Measurements from ENCODE around the gene WHAMM. TPM values are rescaled to one million over a fixed set of nuclear protein-coding genes. Genes with fewer than 3 reads are reported as not detected.

WHAMM gene
- total and polyA plus RNA-seq, 3 donors from 2014 or later, result 5.3 to 11.0 (median 9.8) TPM

DNA sequence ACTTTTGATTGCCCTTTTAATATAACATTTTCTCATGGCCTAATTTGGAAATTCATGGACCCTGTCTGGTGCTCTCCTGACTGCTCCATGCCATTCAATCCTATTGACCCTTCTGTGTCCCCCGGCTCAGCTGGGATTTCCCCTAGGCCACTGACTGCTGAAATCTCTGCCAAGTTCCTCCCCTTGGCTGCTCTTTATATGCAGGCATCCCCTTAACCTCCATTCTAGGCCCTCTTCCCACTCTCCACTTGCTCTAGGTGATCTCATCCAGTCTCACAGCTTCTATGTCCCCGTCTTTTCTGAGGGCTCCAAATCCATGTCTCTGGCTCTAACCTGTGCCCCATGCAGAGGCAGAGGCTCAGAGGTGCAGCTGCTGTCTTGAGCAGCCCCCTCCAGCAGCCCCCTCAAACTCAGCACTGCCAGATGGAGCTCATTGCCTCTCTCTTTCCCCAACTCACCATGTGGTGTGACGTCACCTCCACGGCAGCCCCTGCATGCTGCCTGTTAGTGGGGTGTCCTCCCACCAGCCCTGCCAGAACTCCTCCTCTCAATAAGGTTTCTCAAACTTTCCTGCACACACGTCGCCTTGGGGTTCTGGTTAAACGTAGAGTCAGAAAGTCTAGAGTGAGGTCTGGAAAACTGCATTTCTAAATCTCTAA lies 10.1 kb upstream of the WHAMM start:
- WGBS, 2 donors, result 83 to 89% methylated on average over 7 of the region's 7 CpGs
- TF ChIP-seq, protein P1, sequence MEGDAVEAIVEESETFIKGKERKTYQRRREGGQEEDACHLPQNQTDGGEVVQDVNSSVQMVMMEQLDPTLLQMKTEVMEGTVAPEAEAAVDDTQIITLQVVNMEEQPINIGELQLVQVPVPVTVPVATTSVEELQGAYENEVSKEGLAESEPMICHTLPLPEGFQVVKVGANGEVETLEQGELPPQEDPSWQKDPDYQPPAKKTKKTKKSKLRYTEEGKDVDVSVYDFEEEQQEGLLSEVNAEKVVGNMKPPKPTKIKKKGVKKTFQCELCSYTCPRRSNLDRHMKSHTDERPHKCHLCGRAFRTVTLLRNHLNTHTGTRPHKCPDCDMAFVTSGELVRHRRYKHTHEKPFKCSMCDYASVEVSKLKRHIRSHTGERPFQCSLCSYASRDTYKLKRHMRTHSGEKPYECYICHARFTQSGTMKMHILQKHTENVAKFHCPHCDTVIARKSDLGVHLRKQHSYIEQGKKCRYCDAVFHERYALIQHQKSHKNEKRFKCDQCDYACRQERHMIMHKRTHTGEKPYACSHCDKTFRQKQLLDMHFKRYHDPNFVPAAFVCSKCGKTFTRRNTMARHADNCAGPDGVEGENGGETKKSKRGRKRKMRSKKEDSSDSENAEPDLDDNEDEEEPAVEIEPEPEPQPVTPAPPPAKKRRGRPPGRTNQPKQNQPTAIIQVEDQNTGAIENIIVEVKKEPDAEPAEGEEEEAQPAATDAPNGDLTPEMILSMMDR (IDR thresholded peaks at IDR 0.05), result no peak
- TF ChIP-seq POLR2A (IDR thresholded peaks at IDR 0.05), result no peak
- Histone ChIP-seq H3K27me3 (no peaks in the 10 kb centered on the region), H3K4me3 (no peak overlapping the region), H3K4me1 (no peaks in the 10 kb centered on the region), H3K9me3 (no peaks in the 10 kb centered on the region), H3K27ac (no peak overlapping the region), H3K36me3 (ENCODE audit: low read depth, missing control alignments) (no peaks in the 10 kb centered on the region)
- DNase-seq, result no peak
- intact Hi-C loops (cut with DNase I; ENCODE audit: low total_unique reads), result no loop called here

GRCh38 chr15:82802497-82802896 lies 6.9 kb upstream of the WHAMM start:
- intact Hi-C loops (cut with DNase I; ENCODE audit: low total_unique reads), result no loop called here
- 87 to 100% methylated on average over 1 of the region's 1 CpG for WGBS, 2 donors
- Histone ChIP-seq H3K9me3 (no peaks in the 10 kb centered on the region), H3K36me3 (ENCODE audit: low read depth, missing control alignments) (no peaks in the 10 kb centered on the region), H3K4me3 (no peak overlapping the region), H3K27me3 (no peaks in the 10 kb centered on the region), H3K27ac (no peak overlapping the region), H3K4me1 (no peaks in the 10 kb centered on the region)
- TF ChIP-seq, protein P1 (IDR thresholded peaks at IDR 0.05), result no peak
- TF ChIP-seq POLR2A (IDR thresholded peaks at IDR 0.05), result no peak
- no peak for DNase-seq

DNA sequence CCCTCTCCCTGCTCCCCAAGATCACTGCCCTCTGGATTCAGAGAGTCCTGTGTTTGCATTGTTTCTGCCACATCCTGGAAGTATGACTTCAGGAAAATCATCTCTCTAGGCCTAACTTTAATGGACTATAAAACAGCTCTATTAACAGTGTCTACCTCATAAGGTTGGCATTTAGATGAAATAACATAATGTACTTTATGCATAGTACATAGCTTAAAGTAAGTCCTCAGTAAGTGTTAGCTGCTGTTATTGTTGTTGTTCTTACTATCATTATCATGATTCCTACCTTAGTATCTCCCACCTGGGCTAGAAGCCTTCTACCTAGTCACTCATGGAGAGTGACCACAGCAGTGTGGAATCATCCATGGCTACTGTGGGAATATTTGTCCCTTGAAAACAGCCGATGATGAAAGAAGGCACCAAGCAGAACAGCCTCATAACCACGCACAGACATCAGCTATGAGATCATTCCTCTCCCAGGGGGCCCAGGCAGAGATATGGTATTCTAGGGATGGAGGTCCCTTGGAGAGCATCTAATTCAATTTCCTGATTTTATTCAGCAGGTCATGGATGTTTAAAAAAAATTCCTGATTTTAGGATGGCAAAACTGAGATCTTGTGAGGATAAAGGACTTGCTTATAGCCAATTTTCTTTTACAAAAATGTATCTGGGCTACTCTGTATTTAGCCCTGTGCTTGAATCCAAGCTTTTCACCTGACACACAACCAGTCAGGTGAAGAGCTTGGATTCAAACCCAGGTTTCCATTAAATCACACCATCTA lies 5.4 kb upstream of the WHAMM start:
- Histone ChIP-seq H3K4me3 (no peak overlapping the region), H3K4me1 (no peaks in the 10 kb centered on the region), H3K9me3 (no peaks in the 10 kb centered on the region), H3K27me3 (no peaks in the 10 kb centered on the region), H3K27ac (no peak overlapping the region), H3K36me3 (ENCODE audit: low read depth, missing control alignments) (no peaks in the 10 kb centered on the region)
- TF ChIP-seq POLR2A (IDR thresholded peaks at IDR 0.05), result no peak
- TF ChIP-seq, protein P1 (IDR thresholded peaks at IDR 0.05), result no peak
- intact Hi-C loops (cut with DNase I; ENCODE audit: low total_unique reads), result no loop called here
- WGBS, 2 donors, result 94% methylated on average over 2 of the region's 2 CpGs
- DNase-seq, result no peak

GRCh38 chr15:82804575-82804949 lies 4.9 kb upstream of the WHAMM start:
- Histone ChIP-seq H3K27me3 (no peaks in the 10 kb centered on the region), H3K27ac (no peak overlapping the region), H3K4me1 (no peaks in the 10 kb centered on the region), H3K4me3 (no peak overlapping the region), H3K9me3 (no peaks in the 10 kb centered on the region), H3K36me3 (ENCODE audit: low read depth, missing control alignments) (no peaks in the 10 kb centered on the region)
- intact Hi-C loops (cut with DNase I; ENCODE audit: low total_unique reads), result no loop called here
- WGBS, 2 donors, result 76 to 83% methylated on average over 1 of the region's 1 CpG
- TF ChIP-seq, protein P1 (IDR thresholded peaks at IDR 0.05), result no peak
- no peak for TF ChIP-seq POLR2A (IDR thresholded peaks at IDR 0.05)
- DNase-seq, result no peak
